ENCODE results near the gene TBPL2. TPM values are rescaled to one million over a fixed set of nuclear protein-coding genes. Genes with fewer than 3 reads are reported as not detected.

The TBPL2 gene
- total RNA-seq, 1 donor from 2014 or later, result not detected

GRCh38 chr14:55446833-55447232 is 6.4 kb upstream of the TBPL2 start:
- no peak overlapping the region for H3K4me3 ChIP-seq (ENCODE audit: low read length in 3 of 3)
- H3K4me1 ChIP-seq (ENCODE audit: control insufficient read depth in 3 of 3, insufficient read depth in 3 of 3, low read length in 3 of 3), result peaks cover 2 to 12% (median 4%) of the 10 kb centered on the region in 3 donors
- H3K9me3 ChIP-seq (ENCODE audit: control insufficient read depth in 3 of 3, low read length in 3 of 3), result no peaks in the 10 kb centered on the region
- no peaks in the 10 kb centered on the region for H3K36me3 ChIP-seq (ENCODE audit: control insufficient read depth in 3 of 3, insufficient read depth in 3 of 3, low read length in 3 of 3)
- no peaks in the 10 kb centered on the region for H3K27me3 ChIP-seq (ENCODE audit: control insufficient read depth in 3 of 3, insufficient read depth in 3 of 3, low read length in 3 of 3)
- H3K27ac ChIP-seq (ENCODE audit: low read depth, low read length), result no peak overlapping the region
- no peak overlapping the region for H3K9ac ChIP-seq (ENCODE audit: low read depth in 1 of 3, low read length in 3 of 3)

GRCh38 chr14:55446127-55446736 is 5.8 kb upstream of the TBPL2 start:
- Histone ChIP-seq H3K27me3 (ENCODE audit: control insufficient read depth in 3 of 3, insufficient read depth in 3 of 3, low read length in 3 of 3) (no peaks in the 10 kb centered on the region), H3K9ac (ENCODE audit: low read depth in 1 of 3, low read length in 3 of 3) (no peak overlapping the region), H3K27ac (ENCODE audit: low read depth, low read length) (no peak overlapping the region)

DNA sequence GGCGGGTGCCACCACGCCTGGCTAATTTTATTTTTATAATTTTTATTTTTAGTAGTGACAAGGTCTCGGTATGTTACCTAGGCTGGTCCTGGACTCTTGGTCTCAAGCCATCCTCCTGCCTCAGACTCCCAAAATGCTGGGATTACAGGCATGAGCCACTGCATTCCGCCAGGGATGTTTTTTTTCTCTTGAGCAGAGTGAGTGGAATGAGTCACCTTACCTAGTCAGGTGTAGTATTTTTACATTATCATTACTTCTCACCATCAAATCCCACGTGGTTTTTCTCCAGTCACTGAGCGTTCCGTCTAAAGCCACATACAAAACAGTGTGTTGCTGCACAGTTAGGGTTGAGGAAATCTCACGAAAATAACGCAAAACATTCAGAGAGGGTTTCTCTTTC is 870 bp upstream of the TBPL2 start:
- Histone ChIP-seq H3K27me3 (ENCODE audit: control insufficient read depth in 3 of 3, insufficient read depth in 3 of 3, low read length in 3 of 3) (peaks cover 0 to 7% (median 0%) of the 10 kb centered on the region in 3 donors), H3K27ac (ENCODE audit: low read depth, low read length) (no peak overlapping the region), H3K4me3 (ENCODE audit: low read length in 3 of 3) (no peak overlapping the region), H3K9ac (ENCODE audit: low read depth in 1 of 3, low read length in 3 of 3) (no peak overlapping the region), H3K4me1 (ENCODE audit: control insufficient read depth in 3 of 3, insufficient read depth in 3 of 3, low read length in 3 of 3) (no peaks in the 10 kb centered on the region), H3K9me3 (ENCODE audit: control insufficient read depth in 3 of 3, low read length in 3 of 3) (no peaks in the 10 kb centered on the region), H3K36me3 (ENCODE audit: control insufficient read depth in 3 of 3, insufficient read depth in 3 of 3, low read length in 3 of 3) (no peaks in the 10 kb centered on the region)

More at GRCh38 chr14:55446127-55446736, 5.8 kb upstream of the TBPL2 start:
- Histone ChIP-seq H3K36me3 (ENCODE audit: control insufficient read depth in 3 of 3, insufficient read depth in 3 of 3, low read length in 3 of 3) (no peaks in the 10 kb centered on the region), H3K9me3 (ENCODE audit: control insufficient read depth in 3 of 3, low read length in 3 of 3) (no peaks in the 10 kb centered on the region), H3K4me3 (ENCODE audit: low read length in 3 of 3) (no peak overlapping the region), H3K4me1 (ENCODE audit: control insufficient read depth in 3 of 3, insufficient read depth in 3 of 3, low read length in 3 of 3) (peaks cover 0 to 12% (median 4%) of the 10 kb centered on the region in 3 donors)

DNA sequence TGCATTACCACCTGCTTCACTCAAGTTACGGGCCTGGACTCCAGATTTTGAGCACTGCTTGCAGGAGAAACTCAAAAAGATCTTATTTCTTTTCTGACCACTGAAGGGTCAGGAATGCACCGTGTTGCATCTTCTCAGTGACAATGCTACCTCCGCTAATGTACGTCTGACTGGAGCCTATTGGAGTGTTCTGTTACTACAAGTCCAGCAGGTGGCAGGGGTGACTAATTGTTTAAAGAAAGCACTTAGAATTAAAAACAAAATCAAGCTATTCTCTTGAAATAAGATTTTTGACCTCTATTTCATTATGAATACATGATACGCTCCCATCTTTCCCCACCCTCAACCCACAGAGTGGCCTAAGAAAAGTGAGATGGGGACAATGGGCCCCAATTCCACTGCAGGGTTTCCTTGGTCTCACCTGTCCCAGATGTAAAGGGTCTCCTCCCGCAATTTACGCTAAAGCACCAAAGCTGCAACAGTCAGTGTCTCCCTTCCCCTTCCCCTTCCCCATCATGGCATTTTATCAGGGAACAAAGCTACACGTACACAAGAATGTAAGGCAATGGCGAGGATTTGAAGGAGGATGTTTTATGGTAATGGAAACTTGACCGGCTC is 2.2 kb downstream of the TBPL2 start:
- H3K36me3 ChIP-seq (ENCODE audit: control insufficient read depth in 3 of 3, insufficient read depth in 3 of 3, low read length in 3 of 3), result no peaks in the 10 kb centered on the region
- no peaks in the 10 kb centered on the region for H3K4me1 ChIP-seq (ENCODE audit: control insufficient read depth in 3 of 3, insufficient read depth in 3 of 3, low read length in 3 of 3)
- no peak overlapping the region for H3K4me3 ChIP-seq (ENCODE audit: low read length in 3 of 3)
- peaks cover 0 to 7% (median 0%) of the 10 kb centered on the region in 3 donors for H3K27me3 ChIP-seq (ENCODE audit: control insufficient read depth in 3 of 3, insufficient read depth in 3 of 3, low read length in 3 of 3)
- H3K9me3 ChIP-seq (ENCODE audit: control insufficient read depth in 3 of 3, low read length in 3 of 3), result no peaks in the 10 kb centered on the region
- H3K27ac ChIP-seq (ENCODE audit: low read depth, low read length), result no peak overlapping the region
- H3K9ac ChIP-seq (ENCODE audit: low read depth in 1 of 3, low read length in 3 of 3), result no peak overlapping the region

DNA sequence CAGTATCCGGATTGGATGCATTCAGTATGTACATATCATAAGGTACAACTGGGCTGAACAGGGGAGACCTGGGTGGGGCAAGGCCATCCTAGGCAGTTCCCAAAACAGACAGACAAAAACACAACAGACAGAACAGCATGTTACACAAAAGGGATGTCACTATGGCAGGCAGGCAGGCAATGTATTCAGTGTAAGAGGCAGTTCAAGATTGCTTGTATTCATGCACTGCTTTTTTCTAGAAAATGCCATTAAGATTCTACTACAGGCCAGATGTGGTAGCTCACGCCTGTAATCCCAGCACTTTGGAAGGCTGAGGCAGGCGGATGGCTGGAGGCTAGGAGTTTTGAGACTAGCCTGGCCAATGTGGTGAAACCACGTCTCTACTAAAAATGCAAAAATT is 3.5 kb downstream of the TBPL2 start:
- H3K4me1 ChIP-seq (ENCODE audit: control insufficient read depth in 3 of 3, insufficient read depth in 3 of 3, low read length in 3 of 3), result no peaks in the 10 kb centered on the region

DNA sequence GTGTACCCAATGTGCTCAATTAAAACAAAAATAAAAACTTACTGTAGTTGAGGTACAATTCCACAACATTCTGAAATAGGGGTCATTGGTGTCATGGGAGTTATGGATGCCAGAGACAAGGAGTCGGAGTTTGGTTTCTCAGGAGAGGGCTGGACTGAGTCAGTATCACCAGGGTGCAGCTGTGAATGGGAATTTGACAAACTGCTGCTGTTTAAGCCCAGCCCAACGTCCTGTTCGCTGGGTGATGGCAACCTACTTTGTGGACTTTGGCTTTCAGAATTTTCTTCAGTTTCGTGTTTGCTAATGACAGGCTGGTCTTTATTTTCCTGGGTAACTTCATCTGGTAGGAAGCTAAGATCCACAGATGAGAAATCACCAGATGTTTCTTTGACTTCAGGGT is 3.9 kb downstream of the TBPL2 start:
- peaks cover 0 to 7% (median 0%) of the 10 kb centered on the region in 3 donors for H3K27me3 ChIP-seq (ENCODE audit: control insufficient read depth in 3 of 3, insufficient read depth in 3 of 3, low read length in 3 of 3)
- no peaks in the 10 kb centered on the region for H3K36me3 ChIP-seq (ENCODE audit: control insufficient read depth in 3 of 3, insufficient read depth in 3 of 3, low read length in 3 of 3)
- H3K4me3 ChIP-seq (ENCODE audit: low read length in 3 of 3), result no peak overlapping the region
- H3K27ac ChIP-seq (ENCODE audit: low read depth, low read length), result no peak overlapping the region
- no peak overlapping the region for H3K9ac ChIP-seq (ENCODE audit: low read depth in 1 of 3, low read length in 3 of 3)
- H3K9me3 ChIP-seq (ENCODE audit: control insufficient read depth in 3 of 3, low read length in 3 of 3), result no peaks in the 10 kb centered on the region
- no peaks in the 10 kb centered on the region for H3K4me1 ChIP-seq (ENCODE audit: control insufficient read depth in 3 of 3, insufficient read depth in 3 of 3, low read length in 3 of 3)

More for the DNA sequence above, 3.5 kb downstream of the TBPL2 start:
- Histone ChIP-seq H3K27ac (ENCODE audit: low read depth, low read length) (no peak overlapping the region), H3K27me3 (ENCODE audit: control insufficient read depth in 3 of 3, insufficient read depth in 3 of 3, low read length in 3 of 3) (peaks cover 0 to 7% (median 0%) of the 10 kb centered on the region in 3 donors), H3K4me3 (ENCODE audit: low read length in 3 of 3) (no peak overlapping the region), H3K9me3 (ENCODE audit: control insufficient read depth in 3 of 3, low read length in 3 of 3) (no peaks in the 10 kb centered on the region), H3K9ac (ENCODE audit: low read depth in 1 of 3, low read length in 3 of 3) (no peak overlapping the region), H3K36me3 (ENCODE audit: control insufficient read depth in 3 of 3, insufficient read depth in 3 of 3, low read length in 3 of 3) (no peaks in the 10 kb centered on the region)

DNA sequence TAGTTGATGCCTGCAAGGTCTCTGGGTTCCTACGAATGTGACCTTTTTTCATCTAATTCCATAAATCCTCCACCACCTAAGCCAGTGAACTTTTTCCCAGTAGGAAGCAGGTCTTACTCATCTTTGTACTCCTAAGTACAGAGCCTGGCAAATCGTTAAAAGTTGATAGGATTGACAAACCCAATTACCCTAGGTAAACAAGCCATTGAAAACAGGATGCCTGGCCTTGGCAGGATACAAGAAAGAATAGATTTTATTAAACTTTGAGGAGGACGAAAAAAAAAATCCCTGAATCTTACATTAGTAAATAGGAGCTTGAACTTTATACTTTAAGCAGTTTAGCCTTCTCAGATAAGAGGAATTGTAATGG is 5.6 kb downstream of the TBPL2 start:
- Histone ChIP-seq H3K27ac (ENCODE audit: low read depth, low read length) (no peak overlapping the region), H3K4me1 (ENCODE audit: control insufficient read depth in 3 of 3, insufficient read depth in 3 of 3, low read length in 3 of 3) (peaks cover 0 to 3% (median 2%) of the 10 kb centered on the region in 3 donors), H3K9ac (ENCODE audit: low read depth in 1 of 3, low read length in 3 of 3) (no peak overlapping the region)

DNA sequence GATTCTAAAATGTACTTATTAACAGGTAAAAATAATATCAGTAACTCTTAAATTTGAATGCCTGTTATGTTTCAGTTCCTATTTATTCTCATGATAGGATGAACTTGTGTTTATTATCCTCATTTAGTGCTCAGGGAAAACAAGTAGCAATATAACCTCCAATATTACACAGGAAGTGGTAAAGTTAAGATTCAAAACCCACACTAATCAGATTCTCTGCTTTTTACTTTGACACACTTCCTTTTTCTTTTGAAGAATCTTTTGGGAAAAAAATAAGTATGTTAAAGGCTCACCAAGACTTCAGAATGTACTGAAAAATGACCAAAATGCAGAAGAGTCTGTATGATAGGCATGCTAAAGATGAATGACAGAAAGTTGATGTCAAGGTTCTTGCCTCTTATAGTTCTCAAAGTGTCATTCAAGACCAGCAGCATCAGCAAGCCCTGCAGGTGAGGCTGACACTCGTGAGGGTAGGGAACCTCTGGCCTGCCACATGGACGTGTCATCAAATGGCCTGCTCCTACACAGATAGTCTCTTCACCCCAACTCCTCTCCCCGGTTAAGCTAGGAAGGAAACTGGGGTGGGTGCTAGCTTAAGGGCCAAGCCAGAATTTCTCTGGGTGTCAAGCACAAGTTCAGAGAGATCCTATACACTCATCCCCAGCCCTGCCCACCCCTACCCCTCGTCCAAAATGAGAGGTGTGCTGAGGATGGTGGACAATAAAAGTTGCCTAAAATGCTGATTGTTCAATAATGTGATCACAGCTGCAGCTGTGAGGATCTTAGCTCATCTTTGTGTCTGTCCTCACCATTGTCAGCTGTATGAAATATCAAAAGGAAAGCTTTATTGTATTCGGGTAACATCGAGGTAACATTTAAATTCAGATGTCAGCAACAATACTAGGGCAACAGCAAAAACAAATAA is 6.3 kb downstream of the TBPL2 start:
- no peak overlapping the region for H3K27ac ChIP-seq (ENCODE audit: low read depth, low read length)
- H3K9ac ChIP-seq (ENCODE audit: low read depth in 1 of 3, low read length in 3 of 3), result no peak overlapping the region
- H3K36me3 ChIP-seq (ENCODE audit: control insufficient read depth in 3 of 3, insufficient read depth in 3 of 3, low read length in 3 of 3), result no peaks in the 10 kb centered on the region
- H3K4me3 ChIP-seq (ENCODE audit: low read length in 3 of 3), result no peak overlapping the region
- H3K9me3 ChIP-seq (ENCODE audit: control insufficient read depth in 3 of 3, low read length in 3 of 3), result no peaks in the 10 kb centered on the region
- H3K4me1 ChIP-seq (ENCODE audit: control insufficient read depth in 3 of 3, insufficient read depth in 3 of 3, low read length in 3 of 3), result peaks cover 0 to 3% (median 3%) of the 10 kb centered on the region in 3 donors
- H3K27me3 ChIP-seq (ENCODE audit: control insufficient read depth in 3 of 3, insufficient read depth in 3 of 3, low read length in 3 of 3), result peaks cover 0 to 2% (median 0%) of the 10 kb centered on the region in 3 donors

More for the DNA sequence above, 5.6 kb downstream of the TBPL2 start:
- peaks cover 0 to 2% (median 0%) of the 10 kb centered on the region in 3 donors for H3K27me3 ChIP-seq (ENCODE audit: control insufficient read depth in 3 of 3, insufficient read depth in 3 of 3, low read length in 3 of 3)
- no peaks in the 10 kb centered on the region for H3K36me3 ChIP-seq (ENCODE audit: control insufficient read depth in 3 of 3, insufficient read depth in 3 of 3, low read length in 3 of 3)
- no peaks in the 10 kb centered on the region for H3K9me3 ChIP-seq (ENCODE audit: control insufficient read depth in 3 of 3, low read length in 3 of 3)
- H3K4me3 ChIP-seq (ENCODE audit: low read length in 3 of 3), result no peak overlapping the region

DNA sequence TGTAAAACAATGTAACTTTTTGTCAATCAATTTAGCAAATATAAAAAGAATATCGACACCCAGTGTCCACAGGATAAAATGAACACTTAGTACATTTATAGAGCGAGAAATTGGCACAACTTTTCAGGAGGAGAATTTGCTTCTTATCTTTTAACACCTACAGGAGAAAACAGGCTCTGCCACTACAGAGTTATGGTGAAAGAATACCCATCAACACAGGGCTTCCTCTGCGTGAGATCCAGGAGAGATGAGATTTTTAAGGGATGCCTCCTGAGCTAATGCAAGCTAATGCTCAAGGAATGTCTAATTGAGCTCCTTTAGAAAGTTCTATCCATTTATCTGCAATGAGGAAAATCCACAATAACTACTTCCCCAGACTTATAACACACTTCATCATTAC is 7.8 kb downstream of the TBPL2 start:
- Histone ChIP-seq H3K4me3 (ENCODE audit: low read length in 3 of 3) (no peak overlapping the region), H3K27ac (ENCODE audit: low read depth, low read length) (no peak overlapping the region), H3K36me3 (ENCODE audit: control insufficient read depth in 3 of 3, insufficient read depth in 3 of 3, low read length in 3 of 3) (no peaks in the 10 kb centered on the region), H3K9ac (ENCODE audit: low read depth in 1 of 3, low read length in 3 of 3) (no peak overlapping the region), H3K4me1 (ENCODE audit: control insufficient read depth in 3 of 3, insufficient read depth in 3 of 3, low read length in 3 of 3) (peaks cover 0 to 3% (median 3%) of the 10 kb centered on the region in 3 donors), H3K27me3 (ENCODE audit: control insufficient read depth in 3 of 3, insufficient read depth in 3 of 3, low read length in 3 of 3) (no peaks in the 10 kb centered on the region), H3K9me3 (ENCODE audit: control insufficient read depth in 3 of 3, low read length in 3 of 3) (no peaks in the 10 kb centered on the region)
